Stomach (tissue), 9 donors: Measurements from ENCODE around the gene NETO2. TPM values are rescaled to one million over a fixed set of nuclear protein-coding genes. Genes with fewer than 3 reads are reported as not detected.
A peak's percentile ranks its signal among the peaks of the same experiment; 100 is the strongest.
"Not testable (repeated sequence)": the region's sequence is repeated elsewhere in the genome, so short reads cannot be mapped to it uniquely, and the experiment has no call there.

Experiments used
- DNase-seq, 2 donors: peaks; one replicate each; pipeline versions ENCODE4 v3.0.0 to v3.0.0-alpha.2; 2013 to 2019
- H3K27ac ChIP-seq, 5 donors: fragments of 200-600 bp in 4 of 5; sonication (generic) in 4 of 5; one replicate each; pipeline ENCODE4 v1.5.1; 2013 to 2019; ENCODE audit warnings: mild to moderate bottlenecking in 1 of 5, moderate library complexity in 1 of 5
- H3K27me3 ChIP-seq, 3 donors: fragments of 200-600 bp; sonication (generic); one replicate each; pipeline ENCODE4 v1.5.1; 2017 to 2019; ENCODE audit warnings: mixed run types in 1 of 3
- H3K36me3 ChIP-seq, 4 donors: fragments of 200-600 bp; sonication (generic); 1 replicate in 3 of 4; 2 replicates in 1 of 4; pipeline ENCODE4 v1.5.1; 2016 to 2019
- H3K4me1 ChIP-seq, 4 donors: fragments of 200-600 bp; sonication (generic); one replicate each; pipeline ENCODE4 v1.5.1; 2016 to 2019
- H3K4me3 ChIP-seq, 4 donors: fragments of 200-600 bp; sonication (generic) in 3 of 4; one replicate each; pipeline ENCODE4 v1.5.1; 2016 to 2019; ENCODE audit warnings: mild to moderate bottlenecking in 1 of 4
- H3K9me3 ChIP-seq, 4 donors: fragments of 200-600 bp; sonication (generic); one replicate each; pipeline ENCODE4 v1.5.1; 2016 to 2019
- EP300 ChIP-seq: sonication (generic); formaldehyde crosslinking; IDR thresholded peaks from one replicate; pipeline ENCODE4 v1.6.1; 2017; ENCODE audit warnings: antibody characterized with exemption
- POLR2A ChIP-seq, 4 donors: fragments of 450-650 bp; IDR thresholded peaks; one replicate each; pipeline ENCODE4 v1.6.1; 2016; ENCODE audit warnings: antibody characterized with exemption in 4 of 4, control low read depth in 2 of 4, mild to moderate bottlenecking in 1 of 4, moderate library complexity in 1 of 4
- POLR2AphosphoS5 ChIP-seq, 3 donors: sonication (generic); formaldehyde crosslinking; IDR thresholded peaks; one replicate each; pipeline ENCODE4 v1.6.1; 2016; ENCODE audit warnings: antibody characterized with exemption in 3 of 3
- WGBS, 5 donors: extraction: QIAGEN DNeasy Blood & Tissue Kit in 3 of 5; methylation state at CpG; one replicate each; pipeline versions ENCODE4 v1.1.5 to v1.1.7; 2013 to 2018; 5-methylcytosine and 5-hydroxymethylcytosine counted together
- intact Hi-C: fragments of 100-400 bp; cut with DNase I; formaldehyde crosslinking; loops from one replicate; pipeline ENCODE4 v1.15.1; 2023; ENCODE audit warnings: low total_unique reads
- polyA plus RNA-seq, 3 donors: library from polyadenylated mRNA; stranded (reverse); fragments of 200-250 nt; gene quantifications; one replicate each; pipeline ENCODE4 v1.2.3, GENCODE V29; 2013
- total RNA-seq, 5 donors: library from RNA; depleted of rRNA; stranded (reverse); fragments of >200 nt; gene quantifications; one replicate each; pipeline versions ENCODE4 v1.1.0 to v1.2.3, GENCODE V29; 2014 to 2016
- TF ChIP-seq, protein P1 (sequence below), 7 experiments: fragments of 450-650 bp in 4 of 7; fragments of 200-600 bp in 3 of 7; sonication (generic) in 3 of 7; IDR thresholded peaks; one replicate each; pipeline ENCODE4 v1.5.1; 2016 to 2019; ENCODE audit warnings: antibody characterized with exemption in 7 of 7, control low read depth in 2 of 7, mild to moderate bottlenecking in 1 of 7
- donor health status: healthy with polysubstance abuse.
- donor health status: Bipolar disorder and iron deficiency.
- donor health status: healthy.

NETO2 gene
- total and polyA plus RNA-seq, 8 donors = 0.45 to 9.3 (median 2.2) TPM; not detected in 1

DNA sequence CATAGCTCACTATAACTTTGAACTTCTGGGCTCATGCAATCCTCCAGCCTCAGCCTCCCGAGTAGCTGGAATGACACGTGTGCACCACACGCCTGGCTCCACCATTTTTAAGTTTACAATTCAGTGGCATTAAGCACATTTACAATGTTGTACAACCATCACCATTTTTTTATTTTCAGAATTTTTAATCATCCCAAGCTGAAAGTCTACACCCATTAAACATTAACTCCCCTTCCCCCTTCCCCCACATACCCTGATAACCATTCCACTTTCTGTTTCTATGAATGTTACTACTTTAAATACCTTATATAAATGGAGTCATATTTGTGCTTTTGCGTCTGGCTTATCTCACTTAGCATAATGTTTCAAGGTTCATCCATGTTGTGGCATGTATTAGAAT is 18.0 kb downstream of the NETO2 start:
- intact Hi-C loops = no loop called here
- TF ChIP-seq POLR2AphosphoS5 (IDR thresholded peaks at IDR 0.05) (no peak), EP300 (no peak), POLR2A (IDR thresholded peaks at IDR 0.05) (no peak)
- TF ChIP-seq, protein P1, sequence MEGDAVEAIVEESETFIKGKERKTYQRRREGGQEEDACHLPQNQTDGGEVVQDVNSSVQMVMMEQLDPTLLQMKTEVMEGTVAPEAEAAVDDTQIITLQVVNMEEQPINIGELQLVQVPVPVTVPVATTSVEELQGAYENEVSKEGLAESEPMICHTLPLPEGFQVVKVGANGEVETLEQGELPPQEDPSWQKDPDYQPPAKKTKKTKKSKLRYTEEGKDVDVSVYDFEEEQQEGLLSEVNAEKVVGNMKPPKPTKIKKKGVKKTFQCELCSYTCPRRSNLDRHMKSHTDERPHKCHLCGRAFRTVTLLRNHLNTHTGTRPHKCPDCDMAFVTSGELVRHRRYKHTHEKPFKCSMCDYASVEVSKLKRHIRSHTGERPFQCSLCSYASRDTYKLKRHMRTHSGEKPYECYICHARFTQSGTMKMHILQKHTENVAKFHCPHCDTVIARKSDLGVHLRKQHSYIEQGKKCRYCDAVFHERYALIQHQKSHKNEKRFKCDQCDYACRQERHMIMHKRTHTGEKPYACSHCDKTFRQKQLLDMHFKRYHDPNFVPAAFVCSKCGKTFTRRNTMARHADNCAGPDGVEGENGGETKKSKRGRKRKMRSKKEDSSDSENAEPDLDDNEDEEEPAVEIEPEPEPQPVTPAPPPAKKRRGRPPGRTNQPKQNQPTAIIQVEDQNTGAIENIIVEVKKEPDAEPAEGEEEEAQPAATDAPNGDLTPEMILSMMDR (IDR thresholded peaks at IDR 0.05) = no peak
- Histone ChIP-seq H3K4me3 (no peak overlapping the region), H3K36me3 (no peaks in the 10 kb centered on the region), H3K27me3 (no peaks in the 10 kb centered on the region), H3K4me1 (no peaks in the 10 kb centered on the region), H3K27ac (no peak overlapping the region), H3K9me3 (no peaks in the 10 kb centered on the region)
- 80 to 85% (median 81%) methylated on average over 4 of the region's 4 CpGs for WGBS, 5 donors
- DNase-seq = peak in 1 of 2 donors; percentile 10

DNA sequence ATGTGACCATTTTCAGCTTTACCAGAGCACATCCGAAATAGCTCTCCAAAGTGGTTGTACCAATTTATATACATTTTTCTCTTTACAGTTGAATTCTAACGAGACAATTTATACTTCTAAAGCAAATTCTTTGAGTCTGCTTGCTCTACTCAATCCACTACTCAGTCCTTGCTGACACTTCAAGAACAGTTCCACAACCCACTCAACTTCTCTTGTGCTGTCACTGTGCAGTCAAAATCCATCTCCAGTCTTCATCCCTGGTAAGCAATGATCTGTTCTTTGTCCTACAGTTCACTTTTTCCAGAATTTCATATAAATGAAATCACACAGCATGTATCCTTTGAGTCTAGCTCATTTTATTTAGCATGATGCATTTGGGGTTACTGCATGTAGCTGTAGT is 30.6 kb downstream of the NETO2 start:
- 85 to 94% (median 92%) methylated on average over 2 of the region's 2 CpGs for WGBS, 5 donors
- TF ChIP-seq, protein P1 (IDR thresholded peaks at IDR 0.05) = no peak
- TF ChIP-seq POLR2AphosphoS5 (IDR thresholded peaks at IDR 0.05) = no peak
- TF ChIP-seq POLR2A (IDR thresholded peaks at IDR 0.05) = no peak
- no peak for TF ChIP-seq EP300
- intact Hi-C loops = no loop called here
- no peak overlapping the region for H3K4me3 ChIP-seq
- H3K9me3 ChIP-seq = no peaks in the 10 kb centered on the region
- H3K27ac ChIP-seq = no peak overlapping the region
- DNase-seq = no peak
- H3K27me3 ChIP-seq = no peaks in the 10 kb centered on the region
- no peaks in the 10 kb centered on the region for H3K36me3 ChIP-seq
- no peaks in the 10 kb centered on the region for H3K4me1 ChIP-seq

DNA sequence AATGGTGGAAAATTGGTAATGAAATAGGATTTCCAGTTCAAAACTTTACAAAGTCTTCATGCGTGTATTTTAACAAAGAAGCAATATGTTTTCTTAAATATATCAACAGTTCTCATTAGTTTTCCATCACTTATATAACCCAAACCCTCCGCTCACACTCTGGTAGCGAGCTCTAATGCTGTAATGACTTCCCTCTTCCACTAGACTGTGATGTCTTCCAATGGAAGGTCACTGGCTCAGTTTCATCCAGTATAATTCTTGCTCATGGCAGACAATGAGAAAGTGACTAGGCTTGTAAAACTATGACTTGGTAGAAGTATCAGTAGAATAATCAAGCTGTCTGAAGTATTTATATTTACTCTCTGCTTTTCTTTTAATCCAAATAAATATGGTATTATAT is 32.8 kb downstream of the NETO2 start:
- Histone ChIP-seq H3K9me3 (no peaks in the 10 kb centered on the region), H3K27me3 (no peaks in the 10 kb centered on the region), H3K4me1 (no peaks in the 10 kb centered on the region), H3K27ac (no peak overlapping the region), H3K4me3 (no peak overlapping the region), H3K36me3 (no peaks in the 10 kb centered on the region)
- no peak for DNase-seq
- intact Hi-C loops = no loop called here
- TF ChIP-seq POLR2A (IDR thresholded peaks at IDR 0.05) (no peak), POLR2AphosphoS5 (IDR thresholded peaks at IDR 0.05) (no peak), EP300 (no peak)
- TF ChIP-seq, protein P1 (IDR thresholded peaks at IDR 0.05) = no peak
- 94 to 98% (median 96%) methylated on average over 3 of the region's 3 CpGs for WGBS, 5 donors

DNA sequence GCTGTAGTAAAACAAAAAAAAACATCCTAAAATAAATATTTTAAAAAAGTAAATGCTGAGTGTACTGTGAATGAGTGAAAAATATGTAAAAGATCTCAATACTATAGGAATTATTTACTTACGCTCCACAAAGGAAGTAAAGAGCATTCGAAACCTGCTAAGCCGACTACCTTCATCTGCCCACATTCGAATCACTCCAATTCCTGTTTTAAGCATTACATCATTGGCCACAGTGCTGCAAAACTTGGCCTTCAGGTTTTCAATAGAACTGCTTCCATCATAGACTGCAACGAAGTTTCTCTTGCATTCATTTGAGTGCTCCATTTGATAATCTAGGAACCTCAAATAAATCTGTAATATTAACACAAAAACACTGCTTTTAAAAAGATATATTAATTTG is 34.4 kb downstream of the NETO2 start:
- Histone ChIP-seq H3K4me1 (no peaks in the 10 kb centered on the region), H3K4me3 (no peak overlapping the region), H3K9me3 (no peaks in the 10 kb centered on the region), H3K27ac (no peak overlapping the region), H3K36me3 (no peaks in the 10 kb centered on the region), H3K27me3 (no peaks in the 10 kb centered on the region)
- TF ChIP-seq EP300 (no peak), POLR2AphosphoS5 (IDR thresholded peaks at IDR 0.05) (no peak), POLR2A (IDR thresholded peaks at IDR 0.05) (no peak)
- TF ChIP-seq, protein P1 (IDR thresholded peaks at IDR 0.05) = no peak
- DNase-seq = no peak
- intact Hi-C loops = no loop called here
- 80 to 89% (median 84%) methylated on average over 5 of the region's 5 CpGs for WGBS, 5 donors

DNA sequence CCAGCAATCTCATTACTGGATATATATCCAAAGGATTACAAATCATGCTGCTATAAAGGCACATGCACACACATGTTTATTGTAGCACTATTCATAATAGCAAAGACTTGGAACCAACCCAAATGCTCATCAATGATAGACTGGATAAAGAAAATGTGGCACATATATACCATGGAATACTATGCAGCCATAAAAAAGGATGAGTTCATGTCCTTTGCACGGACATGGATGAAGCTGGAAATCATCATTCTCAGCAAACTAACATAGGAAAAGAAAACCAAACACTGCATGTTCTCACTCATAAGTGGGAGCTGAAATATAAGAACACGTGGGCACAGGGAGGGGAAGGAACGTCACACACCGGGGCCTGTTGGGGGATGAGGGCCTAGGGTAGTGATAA is 40.8 kb downstream of the NETO2 start:
- H3K4me3 ChIP-seq, intact Hi-C loops, H3K27me3 ChIP-seq, H3K9me3 ChIP-seq, DNase-seq, H3K27ac ChIP-seq, H3K36me3 ChIP-seq, H3K4me1 ChIP-seq: not testable (repeated sequence)
- 95 to 100% (median 98%) methylated on average over 4 of the region's 4 CpGs for WGBS, 5 donors

DNA sequence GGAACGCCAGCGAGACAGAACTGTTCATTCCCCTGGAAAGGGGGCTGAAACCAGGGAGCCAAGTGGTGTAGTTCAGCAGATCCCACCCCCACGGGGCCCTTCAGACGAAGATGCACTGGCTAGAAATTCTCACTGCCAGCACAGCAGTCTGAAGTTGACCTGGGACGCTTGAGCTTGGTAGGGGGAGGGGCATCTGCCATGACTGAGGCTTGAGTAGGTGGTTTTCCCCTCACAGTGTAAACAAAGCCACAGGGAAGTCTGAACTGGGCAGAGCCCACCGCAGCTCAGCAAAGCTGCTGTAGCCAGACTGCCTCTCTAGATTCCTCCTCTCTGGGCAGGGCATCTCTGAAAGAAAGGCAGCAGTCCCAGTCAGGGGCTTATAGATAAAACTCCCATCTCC is 46.6 kb downstream of the NETO2 start:
- DNase-seq, H3K36me3 ChIP-seq, H3K27ac ChIP-seq, intact Hi-C loops, H3K9me3 ChIP-seq, H3K4me3 ChIP-seq, H3K4me1 ChIP-seq, H3K27me3 ChIP-seq: not testable (repeated sequence)
- 71 to 80% (median 77%) methylated on average over 5 to 6 of the region's 6 CpGs for WGBS, 5 donors
